Stimulated activated CD8-positive, alpha-beta memory T cell treated with anti-CD3 and anti-CD28 coated beads, Interleukin-4, amount 100 ng/mL, for 24 hours (primary cell): ENCODE measurements around the gene SF3A1.

Experiments used
- DNase-seq: peaks from one replicate; pipeline ENCODE4 v3.0.0-alpha.2; 2020; ENCODE audit warnings: low read depth

SF3A1 gene

GRCh38 chr22:30323246-30323645 is 33.4 kb downstream of the SF3A1 start:
- DNase-seq: no peak

- no peak for DNase-seq
Observed at GRCh38 chr22:30321461-30321860, 35.2 kb downstream of the SF3A1 start.

GRCh38 chr22:30320021-30320556 is 36.6 kb downstream of the SF3A1 start:
- DNase-seq: no peak

- no peak for DNase-seq
Observed at GRCh38 chr22:30318799-30319419, 37.8 kb downstream of the SF3A1 start.

- DNase-seq: no peak
Observed at GRCh38 chr22:30317778-30318177, 38.9 kb downstream of the SF3A1 start.

GRCh38 chr22:30315962-30316576 is 40.6 kb downstream of the SF3A1 start:
- no peak for DNase-seq

GRCh38 chr22:30314915-30315314 is 41.8 kb downstream of the SF3A1 start:
- DNase-seq: no peak

- DNase-seq: no peak
Observed at GRCh38 chr22:30313527-30314363, 42.9 kb downstream of the SF3A1 start.

- no peak for DNase-seq
Observed at GRCh38 chr22:30312053-30312452, 44.6 kb downstream of the SF3A1 start.

- no peak for DNase-seq
Observed at GRCh38 chr22:30310881-30311771, 45.6 kb downstream of the SF3A1 start.

- no peak for DNase-seq
Observed at GRCh38 chr22:30309951-30310741, 46.5 kb downstream of the SF3A1 start.

GRCh38 chr22:30308518-30309230 is 48.0 kb downstream of the SF3A1 start:
- DNase-seq: no peak

GRCh38 chr22:30308093-30308492 is 48.6 kb downstream of the SF3A1 start:
- DNase-seq: no peak

- DNase-seq: no peak
Observed at GRCh38 chr22:30307041-30307574, 49.6 kb downstream of the SF3A1 start.

- DNase-seq: no peak
Observed at GRCh38 chr22:30306627-30307011, 50.1 kb downstream of the SF3A1 start.

GRCh38 chr22:30305906-30306626 is 50.6 kb downstream of the SF3A1 start:
- no peak for DNase-seq

- DNase-seq: no peak
Observed at GRCh38 chr22:30305519-30305905, 51.2 kb downstream of the SF3A1 start.

- no peak for DNase-seq
Observed at GRCh38 chr22:30304495-30305244, 52.0 kb downstream of the SF3A1 start.

- DNase-seq: no peak
Observed at GRCh38 chr22:30302810-30303138, 53.9 kb downstream of the SF3A1 start.
